HG02852 (cell line): ENCODE measurements around the gene BSN.

Experiments used
- ATAC-seq: cut with Tn5 transposase; IDR thresholded peaks from one replicate; pipeline ENCODE4 v1.9.1; 2021; ENCODE audit warnings: mild to moderate bottlenecking, moderate library complexity; ENCODE audit not compliant: unreplicated experiment

Gene BSN, protein sequence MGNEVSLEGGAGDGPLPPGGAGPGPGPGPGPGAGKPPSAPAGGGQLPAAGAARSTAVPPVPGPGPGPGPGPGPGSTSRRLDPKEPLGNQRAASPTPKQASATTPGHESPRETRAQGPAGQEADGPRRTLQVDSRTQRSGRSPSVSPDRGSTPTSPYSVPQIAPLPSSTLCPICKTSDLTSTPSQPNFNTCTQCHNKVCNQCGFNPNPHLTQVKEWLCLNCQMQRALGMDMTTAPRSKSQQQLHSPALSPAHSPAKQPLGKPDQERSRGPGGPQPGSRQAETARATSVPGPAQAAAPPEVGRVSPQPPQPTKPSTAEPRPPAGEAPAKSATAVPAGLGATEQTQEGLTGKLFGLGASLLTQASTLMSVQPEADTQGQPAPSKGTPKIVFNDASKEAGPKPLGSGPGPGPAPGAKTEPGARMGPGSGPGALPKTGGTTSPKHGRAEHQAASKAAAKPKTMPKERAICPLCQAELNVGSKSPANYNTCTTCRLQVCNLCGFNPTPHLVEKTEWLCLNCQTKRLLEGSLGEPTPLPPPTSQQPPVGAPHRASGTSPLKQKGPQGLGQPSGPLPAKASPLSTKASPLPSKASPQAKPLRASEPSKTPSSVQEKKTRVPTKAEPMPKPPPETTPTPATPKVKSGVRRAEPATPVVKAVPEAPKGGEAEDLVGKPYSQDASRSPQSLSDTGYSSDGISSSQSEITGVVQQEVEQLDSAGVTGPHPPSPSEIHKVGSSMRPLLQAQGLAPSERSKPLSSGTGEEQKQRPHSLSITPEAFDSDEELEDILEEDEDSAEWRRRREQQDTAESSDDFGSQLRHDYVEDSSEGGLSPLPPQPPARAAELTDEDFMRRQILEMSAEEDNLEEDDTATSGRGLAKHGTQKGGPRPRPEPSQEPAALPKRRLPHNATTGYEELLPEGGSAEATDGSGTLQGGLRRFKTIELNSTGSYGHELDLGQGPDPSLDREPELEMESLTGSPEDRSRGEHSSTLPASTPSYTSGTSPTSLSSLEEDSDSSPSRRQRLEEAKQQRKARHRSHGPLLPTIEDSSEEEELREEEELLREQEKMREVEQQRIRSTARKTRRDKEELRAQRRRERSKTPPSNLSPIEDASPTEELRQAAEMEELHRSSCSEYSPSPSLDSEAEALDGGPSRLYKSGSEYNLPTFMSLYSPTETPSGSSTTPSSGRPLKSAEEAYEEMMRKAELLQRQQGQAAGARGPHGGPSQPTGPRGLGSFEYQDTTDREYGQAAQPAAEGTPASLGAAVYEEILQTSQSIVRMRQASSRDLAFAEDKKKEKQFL (N-terminal part only)

DNA sequence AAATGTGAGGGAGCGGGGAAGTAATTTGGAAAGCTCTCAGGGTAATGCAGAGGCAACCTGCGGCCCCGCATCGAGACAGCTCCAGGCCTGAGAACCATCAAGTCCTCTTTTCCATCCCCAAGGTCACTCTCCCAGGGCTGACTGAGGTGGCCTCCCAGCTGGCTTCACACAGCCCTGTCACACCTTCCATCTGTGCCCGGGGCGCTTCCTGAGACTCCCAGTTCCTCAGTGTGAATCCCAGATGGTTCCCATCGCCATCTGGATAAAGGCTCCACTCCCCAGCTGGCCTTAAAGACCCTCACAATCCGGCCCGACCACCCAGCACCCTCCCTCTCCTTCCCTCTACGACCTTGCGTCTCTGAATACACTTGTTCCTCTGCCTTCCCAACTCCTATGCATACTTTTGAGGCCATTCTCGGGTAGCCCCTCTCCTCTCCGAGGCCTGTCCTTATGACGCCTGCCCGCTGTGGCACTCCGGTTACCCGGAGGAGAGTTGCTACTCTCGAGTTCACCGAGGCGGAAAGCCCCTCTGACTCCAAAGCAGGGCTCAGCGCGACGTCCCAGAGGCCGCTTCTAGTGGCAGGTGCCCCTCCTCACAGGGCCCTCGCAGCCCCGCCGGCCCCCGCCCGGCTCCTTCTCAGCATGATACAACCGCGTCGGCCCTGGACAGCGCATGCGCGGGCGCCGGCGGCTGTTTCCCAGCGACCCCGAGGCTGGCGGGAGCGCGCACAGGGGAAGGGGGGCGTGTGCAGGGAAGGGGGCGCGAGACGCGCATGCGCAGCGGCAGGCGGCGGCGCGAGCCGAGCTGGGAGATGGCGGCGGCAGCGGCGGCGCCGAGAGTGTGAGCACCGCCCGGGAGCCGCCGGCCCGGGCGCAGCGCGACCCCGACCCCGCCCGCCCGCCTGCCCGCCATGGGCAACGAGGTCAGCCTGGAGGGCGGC is at the start of gene BSN:
TSS of gene BSN (plus strand) at position 786 of the 941 bp plus-strand sequence. CDS start at position 912, 126 bp downstream.
- peak; percentile 73 for ATAC-seq

DNA sequence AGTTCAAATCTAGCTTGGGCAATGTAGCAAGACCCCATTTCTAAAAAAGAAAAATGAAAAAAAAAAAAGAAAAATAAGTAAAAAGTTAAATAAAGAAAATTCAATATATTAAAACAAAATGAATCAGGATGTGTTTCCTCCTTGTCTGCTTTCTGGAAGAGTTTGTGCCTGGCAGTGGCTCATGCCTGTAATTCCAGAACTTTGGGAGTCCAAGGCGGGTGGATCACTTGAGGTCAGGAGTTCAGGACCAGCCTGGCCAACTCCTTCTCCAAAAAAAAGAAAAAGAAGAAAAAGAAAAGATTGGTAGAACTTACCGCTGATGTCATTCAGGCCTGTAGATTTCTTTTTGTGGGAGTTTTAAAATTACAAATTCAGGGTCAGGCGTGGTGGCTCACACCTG is 47.4 kb upstream of the BSN start:
- no peak for ATAC-seq

DNA sequence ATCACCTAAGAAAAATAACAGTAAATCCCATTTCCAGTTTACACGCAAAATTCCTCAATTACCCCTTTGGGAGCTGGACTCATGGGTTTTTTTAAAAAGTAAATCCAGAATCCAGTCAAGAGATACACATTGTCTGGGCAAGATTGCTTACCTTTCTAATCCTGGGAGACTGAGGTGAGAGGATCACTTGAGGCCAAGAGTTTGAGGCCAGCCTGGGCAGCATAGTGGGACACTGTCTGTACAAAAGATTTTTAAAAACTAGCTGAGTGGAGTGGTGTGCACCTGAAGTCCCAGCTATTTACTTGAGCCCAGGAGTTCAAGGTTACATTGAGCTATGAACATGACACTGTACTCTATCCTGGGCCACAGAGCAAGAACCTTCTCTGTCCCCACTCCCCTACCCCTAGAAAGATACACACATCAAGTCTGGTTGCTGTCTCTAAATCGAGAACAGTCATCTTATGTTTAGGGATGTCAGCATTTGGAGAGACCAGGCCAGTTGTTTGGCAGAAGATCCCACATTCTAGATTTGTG is 45.2 kb upstream of the BSN start:
- ATAC-seq = no peak

DNA sequence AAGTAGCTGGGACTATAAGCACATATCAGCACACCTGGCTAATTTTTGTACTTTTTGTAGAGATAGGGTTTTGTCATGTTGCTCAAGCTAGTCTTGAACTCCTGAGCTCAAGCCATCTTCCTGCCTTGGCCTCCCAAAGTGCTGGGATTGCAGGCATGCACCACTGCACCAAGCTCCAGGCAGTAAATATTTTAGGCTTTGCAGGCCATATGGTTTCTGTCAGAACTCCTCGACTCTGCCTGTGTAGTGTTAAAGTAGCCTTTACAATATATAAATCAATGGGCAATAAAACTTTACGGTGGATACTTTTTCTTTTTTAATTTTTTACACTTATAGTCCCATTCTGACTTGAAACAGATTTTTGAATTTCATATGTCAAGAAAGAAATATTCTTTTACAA is 42.6 kb upstream of the BSN start:
- ATAC-seq = no peak

DNA sequence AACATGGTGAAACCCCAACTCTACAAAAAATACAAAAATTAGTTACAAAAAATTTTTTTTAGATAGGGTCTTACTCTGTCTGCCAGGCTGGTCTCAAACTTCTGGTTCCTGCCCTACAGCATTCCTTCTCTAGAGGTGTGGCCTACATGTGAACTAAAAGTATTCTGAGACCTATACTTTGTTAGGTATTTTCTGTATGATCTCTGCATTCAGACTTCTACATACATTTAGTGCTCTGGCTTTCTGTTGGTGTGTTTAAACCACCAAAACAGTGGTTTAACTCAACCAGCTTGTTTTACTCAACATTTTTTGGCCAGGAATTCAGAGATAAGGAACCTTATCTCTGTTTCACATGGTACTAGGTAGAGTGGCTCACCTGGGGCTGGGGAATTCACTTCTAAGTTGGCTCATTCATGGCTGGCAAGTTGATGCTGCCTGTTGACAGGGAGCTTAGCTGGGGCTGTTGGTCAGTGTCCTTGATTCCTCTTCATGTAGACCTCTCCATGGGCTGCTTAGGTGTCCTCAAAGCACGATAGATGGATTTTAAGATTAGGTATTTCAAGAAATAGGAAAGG is 41.4 kb upstream of the BSN start:
- no peak for ATAC-seq

DNA sequence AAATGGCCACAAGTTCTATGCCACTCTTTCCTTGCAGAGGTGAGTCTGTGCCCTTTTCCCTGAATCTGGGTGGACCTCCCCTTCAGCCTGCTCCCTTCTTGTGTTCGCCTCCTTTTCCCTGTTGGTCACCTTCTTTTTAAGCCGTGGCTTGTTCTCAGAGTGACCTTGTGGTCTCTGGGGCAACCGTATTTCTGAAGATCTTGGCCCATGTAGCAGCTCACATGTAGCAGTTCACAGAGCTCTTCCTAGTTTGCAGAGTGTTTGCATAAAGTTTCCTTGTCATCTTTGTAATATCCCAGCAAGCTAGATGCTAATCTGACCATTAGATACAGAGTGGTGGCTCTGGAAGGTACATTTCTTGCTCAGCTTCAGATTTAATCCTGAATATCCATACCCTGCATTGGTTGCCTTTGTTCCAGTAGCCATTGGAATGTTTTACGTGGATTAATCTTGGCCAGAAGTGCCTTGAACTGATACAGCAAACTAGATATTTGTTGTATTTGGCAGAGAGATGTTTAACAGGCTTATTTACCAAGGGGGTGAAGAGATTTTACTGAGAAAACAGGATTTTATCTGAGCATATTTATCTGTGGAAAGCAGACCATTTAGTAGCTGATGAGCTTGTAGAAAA is 40.7 kb upstream of the BSN start:
- no peak for ATAC-seq

DNA sequence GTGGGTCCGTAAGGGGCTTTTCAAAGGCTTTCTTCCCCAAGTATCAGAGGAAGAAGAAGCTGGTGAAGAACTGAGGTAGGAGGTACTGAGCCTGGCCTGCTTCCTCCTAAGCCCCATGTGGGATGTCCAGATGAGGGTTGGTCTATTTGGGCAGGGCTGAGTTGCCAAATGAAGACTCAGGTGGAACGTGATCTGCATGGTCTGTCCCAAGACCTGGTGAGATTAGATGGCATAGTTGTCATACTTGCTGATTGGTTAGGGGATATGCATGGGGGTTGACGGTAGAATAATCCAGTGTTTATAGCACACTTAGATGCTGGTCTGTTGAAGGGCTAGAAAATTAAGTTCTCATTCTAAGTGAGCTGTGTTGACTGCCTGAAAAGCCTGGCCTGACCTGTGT is 36.3 kb upstream of the BSN start:
- ATAC-seq = no peak

DNA sequence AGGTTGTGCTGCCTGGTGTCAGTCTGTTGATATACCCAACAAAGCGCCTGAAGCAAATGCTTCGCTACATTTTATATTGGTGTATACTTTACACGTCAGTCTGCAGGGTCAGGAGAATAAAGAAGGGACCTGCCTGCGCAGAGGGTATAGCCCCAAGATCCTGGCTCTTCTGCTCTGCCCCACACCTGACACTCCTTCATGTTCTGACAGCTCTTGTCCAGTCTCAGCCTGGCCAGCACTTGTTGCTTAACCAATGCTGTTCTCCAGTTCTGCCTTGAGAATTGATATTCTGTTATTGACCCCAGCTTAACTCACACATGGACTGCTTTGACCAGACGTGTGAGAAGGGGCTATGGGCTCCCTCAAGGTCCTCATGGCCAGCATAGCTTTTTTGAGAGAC is 35.8 kb upstream of the BSN start:
- no peak for ATAC-seq

DNA sequence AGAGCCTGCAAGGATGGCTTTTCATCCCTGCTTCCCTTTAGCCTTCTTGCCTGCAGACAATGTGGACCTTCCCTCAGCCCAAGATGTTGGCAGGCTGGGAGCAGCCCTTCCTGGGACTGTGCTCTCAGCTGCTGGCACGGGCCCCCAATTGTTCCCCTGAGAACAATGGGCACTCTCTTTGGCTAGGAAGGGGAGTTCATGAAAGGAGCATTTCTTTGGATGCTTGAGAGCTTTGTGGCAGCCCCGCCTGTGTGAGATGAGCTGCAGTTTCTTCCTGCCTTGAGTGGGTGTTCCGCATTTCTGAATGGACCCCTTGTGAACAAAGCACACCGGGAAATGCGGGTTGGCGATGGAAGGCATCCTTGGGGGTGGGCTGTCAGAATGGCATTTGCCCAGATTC is 35.0 kb upstream of the BSN start:
- ATAC-seq = no peak

DNA sequence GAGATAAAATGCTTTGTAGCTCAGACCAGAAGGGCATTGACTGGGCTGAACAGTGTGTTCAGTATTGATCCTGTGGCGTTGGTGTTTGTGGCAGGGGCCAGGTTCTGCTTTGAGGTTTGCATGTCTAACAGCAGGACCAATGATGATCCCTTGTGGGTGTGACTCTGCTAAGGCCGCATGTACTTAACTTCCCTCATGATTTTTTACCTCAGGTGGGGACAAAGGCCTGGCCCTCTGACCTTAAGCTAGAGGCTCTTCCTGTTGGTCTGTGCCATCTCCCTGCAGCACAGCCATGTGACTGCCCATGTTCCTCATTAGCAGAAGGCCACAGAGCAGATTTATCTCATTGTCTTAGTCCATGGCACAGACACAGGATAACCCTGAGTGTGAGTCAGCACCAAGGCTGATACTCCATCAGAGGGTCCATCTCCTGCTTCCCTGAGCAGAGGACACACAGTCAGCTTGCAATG is 34.3 kb upstream of the BSN start:
- ATAC-seq = no peak

DNA sequence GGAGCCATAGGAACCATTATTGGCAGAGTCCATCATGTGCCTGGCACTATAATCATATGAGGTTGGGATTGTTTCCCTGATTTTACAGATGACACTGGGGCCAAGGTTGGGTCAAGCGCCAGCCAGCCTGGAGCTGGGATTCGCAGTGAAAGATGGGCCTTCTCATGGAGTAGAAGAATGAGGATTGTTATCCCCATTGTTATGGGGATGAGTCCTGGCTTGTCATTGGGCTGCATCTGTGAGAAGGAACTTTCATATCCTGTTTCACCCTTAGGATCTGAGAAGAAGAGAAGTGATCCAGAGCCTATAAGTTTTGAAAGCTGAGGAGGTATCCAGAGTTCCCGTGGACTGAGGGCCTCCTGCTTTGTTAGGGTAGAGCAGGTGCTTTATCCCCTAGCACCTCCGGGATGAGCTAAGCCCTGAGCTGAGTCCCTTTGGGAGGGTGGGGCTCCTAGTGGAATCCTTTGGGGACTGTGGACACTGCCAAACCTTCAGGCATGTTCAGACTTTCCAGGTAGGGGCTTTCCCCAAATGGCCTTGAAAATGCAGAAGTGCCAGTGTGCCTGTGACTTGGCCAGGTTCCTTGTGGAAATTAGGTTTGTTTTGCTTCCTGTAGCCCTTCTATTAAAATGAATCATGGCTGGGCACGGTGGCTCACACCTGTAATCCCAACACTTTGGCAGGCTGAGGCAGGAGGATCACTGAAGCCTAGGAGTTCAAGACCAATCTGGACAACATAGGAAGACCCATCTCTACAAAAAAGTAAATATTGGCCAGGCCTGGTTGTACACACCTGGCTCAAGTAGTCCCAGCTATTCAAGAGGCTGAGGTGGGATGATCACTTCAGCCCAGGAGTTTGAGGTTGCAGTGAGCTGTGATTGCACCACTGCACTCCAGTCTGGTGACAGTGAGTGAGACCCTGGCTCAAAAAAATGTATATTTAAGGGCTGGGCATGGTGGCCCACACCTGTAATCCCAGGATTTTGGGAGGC is 30.2 kb upstream of the BSN start:
- ATAC-seq = no peak

DNA sequence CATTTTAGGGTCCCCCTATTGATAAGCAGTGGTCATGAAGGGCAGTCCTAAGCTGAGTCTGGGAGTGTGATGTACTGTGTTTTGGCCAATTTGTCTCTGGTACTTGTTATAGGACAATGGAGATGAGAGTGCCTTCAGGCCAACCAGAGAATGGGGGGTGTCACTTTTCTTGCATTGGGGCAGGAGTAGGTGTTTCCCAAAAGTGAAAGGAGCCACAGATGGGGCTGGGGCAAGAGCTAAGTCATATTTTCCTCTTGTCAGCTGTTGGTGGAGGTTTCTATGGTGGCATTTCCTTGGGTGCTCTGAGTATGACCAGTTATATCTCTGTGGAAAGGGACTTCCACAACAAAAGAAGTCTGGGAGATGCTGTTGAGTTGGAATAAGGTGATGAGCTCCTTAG is 24.7 kb upstream of the BSN start:
- no peak for ATAC-seq

DNA sequence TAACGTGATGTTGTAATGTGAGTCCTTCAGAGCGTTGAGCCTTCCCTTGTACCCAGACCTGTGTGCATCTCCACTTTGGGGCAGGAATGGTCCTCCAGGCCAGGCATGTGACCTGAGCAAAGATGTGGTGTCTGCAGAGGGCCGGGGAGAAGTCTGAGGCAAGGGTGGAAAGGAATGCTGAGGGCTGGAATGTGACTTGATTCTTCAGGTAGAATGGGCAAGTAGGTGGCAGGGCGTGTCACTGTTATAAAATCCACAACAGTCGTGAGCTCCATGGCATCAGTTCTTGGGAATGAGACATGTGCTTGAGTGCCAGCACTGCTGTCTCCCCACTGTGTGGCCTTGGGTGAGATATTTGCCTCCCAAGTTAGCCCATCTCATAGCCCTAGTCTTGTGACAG is 24.0 kb upstream of the BSN start:
- no peak for ATAC-seq

DNA sequence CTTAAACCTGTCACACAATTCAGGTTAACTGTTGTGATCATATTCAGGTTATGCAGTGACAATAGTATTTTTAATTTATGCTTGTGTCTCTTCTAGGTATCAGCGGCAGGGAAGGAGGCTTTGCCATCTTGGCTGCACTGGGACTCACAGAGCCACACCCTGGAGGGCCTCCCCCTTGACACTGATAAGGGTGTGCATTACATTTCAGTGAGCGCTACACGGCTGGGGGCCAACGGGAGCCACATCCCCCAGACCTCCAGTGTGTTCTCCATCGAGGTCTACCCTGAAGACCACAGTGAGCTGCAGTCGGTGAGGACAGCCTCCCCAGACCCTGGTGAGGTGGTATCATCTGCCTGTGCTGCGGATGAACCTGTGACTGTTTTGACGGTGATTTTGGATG is 23.6 kb upstream of the BSN start:
- no peak for ATAC-seq

DNA sequence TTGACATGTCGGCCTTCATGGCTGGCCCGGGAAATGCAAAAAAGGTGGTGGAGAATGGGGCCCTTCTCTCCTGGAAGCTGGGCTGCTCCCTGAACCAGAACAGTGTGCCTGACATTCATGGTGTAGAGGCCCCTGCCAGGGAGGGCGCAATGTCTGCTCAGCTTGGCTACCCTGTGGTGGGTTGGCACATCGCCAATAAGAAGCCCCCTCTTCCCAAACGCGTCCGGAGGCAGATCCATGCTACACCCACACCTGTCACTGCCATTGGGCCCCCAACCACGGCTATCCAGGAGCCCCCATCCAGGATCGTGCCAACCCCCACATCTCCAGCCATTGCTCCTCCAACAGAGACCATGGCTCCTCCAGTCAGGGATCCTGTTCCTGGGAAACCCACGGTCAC is 23.1 kb upstream of the BSN start:
- no peak for ATAC-seq

DNA sequence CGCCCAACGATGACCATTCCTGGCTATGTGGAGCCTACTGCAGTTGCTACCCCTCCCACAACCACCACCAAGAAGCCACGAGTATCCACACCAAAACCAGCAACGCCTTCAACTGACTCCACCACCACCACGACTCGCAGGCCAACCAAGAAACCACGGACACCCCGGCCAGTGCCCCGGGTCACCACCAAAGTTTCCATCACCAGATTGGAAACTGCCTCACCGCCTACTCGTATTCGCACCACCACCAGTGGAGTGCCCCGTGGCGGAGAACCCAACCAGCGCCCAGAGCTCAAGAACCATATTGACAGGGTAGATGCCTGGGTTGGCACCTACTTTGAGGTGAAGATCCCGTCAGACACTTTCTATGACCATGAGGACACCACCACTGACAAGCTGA is 22.6 kb upstream of the BSN start:
- ATAC-seq = no peak

DNA sequence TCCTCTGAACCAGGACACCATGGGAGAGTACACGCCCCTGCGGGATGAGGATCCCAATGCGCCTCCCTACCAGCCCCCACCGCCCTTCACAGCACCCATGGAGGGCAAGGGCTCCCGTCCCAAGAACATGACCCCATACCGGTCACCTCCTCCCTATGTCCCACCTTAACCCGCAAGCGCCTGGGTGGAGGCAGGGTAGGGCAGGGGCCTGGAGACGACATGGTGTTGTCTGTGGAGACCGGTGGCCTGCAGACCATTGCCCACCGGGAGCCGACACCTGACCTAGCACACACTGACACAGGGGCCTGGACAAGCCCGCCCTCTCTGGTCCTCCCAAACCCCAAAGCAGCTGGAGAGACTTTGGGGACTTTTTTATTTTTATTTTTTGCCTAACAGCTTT is 21.2 kb upstream of the BSN start:
- ATAC-seq = no peak
